Medulla oblongata (tissue), 1 donor: ENCODE data around the gene HMGCR.
A peak's percentile ranks its signal among the peaks of the same experiment; 100 is the strongest.

Experiments
- DNase-seq: peaks from one replicate; pipeline ENCODE4 v3.0.0-alpha.2; 2015; ENCODE audit errors: extremely low spot score

Gene HMGCR

GRCh38 chr5:75340714-75341478 is 3.9 kb downstream of the HMGCR start:
- DNase-seq = no peak

GRCh38 chr5:75341934-75342333 is 4.9 kb downstream of the HMGCR start:
- DNase-seq = no peak

GRCh38 chr5:75342836-75343235 is 5.8 kb downstream of the HMGCR start:
- no peak for DNase-seq

- no peak for DNase-seq
These were observed 11.2 kb downstream of the HMGCR start for GRCh38 chr5:75348241-75348640.

GRCh38 chr5:75349663-75350062 is 12.6 kb downstream of the HMGCR start:
- DNase-seq = no peak

- DNase-seq = no peak
These were observed 14.3 kb downstream of the HMGCR start for GRCh38 chr5:75351139-75351926.

GRCh38 chr5:75355236-75355635 is 18.2 kb downstream of the HMGCR start:
- DNase-seq = no peak

- DNase-seq = no peak
These were observed 19.7 kb downstream of the HMGCR start for GRCh38 chr5:75356719-75357118.

GRCh38 chr5:75358117-75358516 is 21.1 kb downstream of the HMGCR start:
- no peak for DNase-seq

GRCh38 chr5:75361310-75361709 is 24.3 kb downstream of the HMGCR start:
- peak; percentile 80 for DNase-seq

- DNase-seq = no peak
These were observed 25.5 kb downstream of the HMGCR start for GRCh38 chr5:75362474-75362975.

GRCh38 chr5:75363111-75363510 is 26.1 kb downstream of the HMGCR start:
- DNase-seq = no peak

GRCh38 chr5:75363726-75364495 is 26.9 kb downstream of the HMGCR start:
- DNase-seq = no peak

- no peak for DNase-seq
These were observed 27.7 kb downstream of the HMGCR start for GRCh38 chr5:75364571-75365280.

- no peak for DNase-seq
These were observed 28.7 kb downstream of the HMGCR start for GRCh38 chr5:75365740-75366139.

- DNase-seq = no peak
These were observed 29.8 kb downstream of the HMGCR start for GRCh38 chr5:75366787-75367186.

GRCh38 chr5:75367401-75367800 is 30.4 kb downstream of the HMGCR start:
- DNase-seq = no peak

GRCh38 chr5:75368391-75368790 is 31.4 kb downstream of the HMGCR start:
- DNase-seq = no peak

- DNase-seq = no peak
These were observed 36.8 kb downstream of the HMGCR start for GRCh38 chr5:75373862-75374261.

- DNase-seq = no peak
These were observed 37.4 kb downstream of the HMGCR start for GRCh38 chr5:75374394-75374814.

- no peak for DNase-seq
These were observed 38.4 kb downstream of the HMGCR start for GRCh38 chr5:75375414-75375813.

- DNase-seq = no peak
These were observed 43.1 kb downstream of the HMGCR start for GRCh38 chr5:75380099-75380498.
